Body of pancreas (tissue), 4 donors: Measurements from ENCODE around the gene PPP6C. TPM values are rescaled to one million over a fixed set of nuclear protein-coding genes. Genes with fewer than 3 reads are reported as not detected.

Source experiments
- ATAC-seq: fragments of 150-250 bp; one replicate; pipeline ENCODE4 v1.9.1; 2016
- DNase-seq, 4 donors: peaks; one replicate each; pipeline ENCODE4 v3.0.0-alpha.2; 2019
- H3K27ac ChIP-seq, 4 donors: fragments of 200-600 bp; sonication (generic); 1 replicate in 3 of 4; 2 replicates in 1 of 4; pipeline versions ENCODE4 v1.5.1 to v1.6.1; 2016 to 2019; ENCODE audit warnings: mild to moderate bottlenecking in 1 of 4, mixed read lengths in 1 of 4, moderate library complexity in 1 of 4
- H3K27me3 ChIP-seq, 2 donors: fragments of 200-600 bp; sonication (generic); one replicate each; pipeline ENCODE4 v1.6.0; 2016; ENCODE audit warnings: mild to moderate bottlenecking in 1 of 2
- H3K36me3 ChIP-seq, 2 donors: fragments of 200-600 bp; sonication (generic); replicated peaks in 1 of 2; 2 replicates each; pipeline ENCODE4 v1.5.1; 2016; ENCODE audit warnings: low read depth in 2 of 2; ENCODE audit not compliant: insufficient read depth in 1 of 2
- H3K4me1 ChIP-seq: fragments of 200-600 bp; sonication (generic); one replicate; pipeline ENCODE4 v1.6.0; 2016
- H3K4me3 ChIP-seq, 2 donors: fragments of 200-600 bp; sonication (generic); 1 replicate in 1 of 2; 2 replicates in 1 of 2; pipeline ENCODE4 v1.5.1; 2016 to 2019
- H3K9me3 ChIP-seq, 3 donors: fragments of 200-600 bp; sonication (generic); 1 replicate in 2 of 3; 2 replicates in 1 of 3; pipeline ENCODE4 v1.5.1; 2016
- CTCF ChIP-seq, 7 experiments: fragments of 450-650 bp in 4 of 7; fragments of 200-600 bp in 3 of 7; sonication (generic) in 3 of 7; IDR thresholded peaks; one replicate each; pipeline ENCODE4 v1.5.1; 2016 to 2019; ENCODE audit warnings: antibody characterized with exemption in 7 of 7
- POLR2A ChIP-seq, 3 donors: fragments of 450-650 bp; IDR thresholded peaks; one replicate each; pipeline ENCODE4 v1.6.1; 2016; ENCODE audit warnings: antibody characterized with exemption in 3 of 3, mild to moderate bottlenecking in 2 of 3
- WGBS, 2 donors: methylation state at CpG; one replicate each; pipeline ENCODE4 v1.1.5; 2017; 5-methylcytosine and 5-hydroxymethylcytosine counted together
- intact Hi-C: fragments of 100-400 bp; cut with DNase I; formaldehyde crosslinking; loops from one replicate; pipeline ENCODE4 v1.15.1; 2023
- total RNA-seq, 2 donors: library from RNA; depleted of rRNA; stranded (reverse); fragments of >200 nt; gene quantifications; one replicate each; pipeline ENCODE4 v1.1.0, GENCODE V29; 2016

The PPP6C gene
- total RNA-seq, 2 donors from 2014 or later = 13.8 to 19.5 TPM

GRCh38 chr9:125142560-125143376, 46.8 kb downstream of the PPP6C start:
- Histone ChIP-seq H3K4me3 (peak overlapping the region; percentile 83 to 95), H3K9me3 (no peaks in the 10 kb centered on the region), H3K27me3 (no peaks in the 10 kb centered on the region), H3K27ac (peak overlapping the region in 3 of 4 donors; percentile 55 to 81 (median 74)), H3K4me1 (peaks cover 6% of the 10 kb centered on the region), H3K36me3 (no peaks in the 10 kb centered on the region)
- DNase-seq (peak in 3 of 4 donors; percentile 3 to 13 (median 13)), ATAC-seq (no peak)
- 1 to 2% methylated on average over 23 to 50 of the region's 54 CpGs for WGBS, 2 donors
- no peak for TF ChIP-seq POLR2A (IDR thresholded peaks at IDR 0.05)
- TF ChIP-seq CTCF (IDR thresholded peaks at IDR 0.05) = no peak
- intact Hi-C loops = loop anchor here (10.0 kb wide), 1 partner anchor 288 kb away; the partner anchor contains the start of gene WDR38

GRCh38 chr9:125141751-125142150, 47.9 kb downstream of the PPP6C start:
- H3K9me3 ChIP-seq = no peaks in the 10 kb centered on the region
- no peak overlapping the region for H3K4me3 ChIP-seq
- no peak overlapping the region for H3K27ac ChIP-seq
- no peaks in the 10 kb centered on the region for H3K36me3 ChIP-seq
- 80 to 86% methylated on average over 4 of the region's 4 CpGs for WGBS, 2 donors
- H3K4me1 ChIP-seq = peaks cover 6% of the 10 kb centered on the region
- TF ChIP-seq POLR2A (IDR thresholded peaks at IDR 0.05) (no peak), CTCF (IDR thresholded peaks at IDR 0.05) (no peak)
- intact Hi-C loops = loop anchor here (10.0 kb wide), 1 partner anchor 287 kb away; the partner anchor contains the start of gene WDR38
- DNase-seq (no peak), ATAC-seq (no peak)
- no peaks in the 10 kb centered on the region for H3K27me3 ChIP-seq

GRCh38 chr9:125141251-125141650, 48.4 kb downstream of the PPP6C start:
- TF ChIP-seq CTCF (IDR thresholded peaks at IDR 0.05) (no peak), POLR2A (IDR thresholded peaks at IDR 0.05) (no peak)
- no peaks in the 10 kb centered on the region for H3K9me3 ChIP-seq
- H3K4me1 ChIP-seq = peaks cover 6% of the 10 kb centered on the region
- H3K36me3 ChIP-seq = no peaks in the 10 kb centered on the region
- intact Hi-C loops = loop anchor here (10.0 kb wide), 1 partner anchor 286 kb away; the partner anchor contains the start of gene WDR38
- H3K27me3 ChIP-seq = no peaks in the 10 kb centered on the region
- DNase-seq = no peak
- H3K27ac ChIP-seq = no peak overlapping the region
- 57 to 62% methylated on average over 3 of the region's 3 CpGs for WGBS, 2 donors
- no peak for ATAC-seq
- no peak overlapping the region for H3K4me3 ChIP-seq

- ATAC-seq (no peak), DNase-seq (no peak)
- no peak overlapping the region for H3K27ac ChIP-seq
- no peak overlapping the region for H3K4me3 ChIP-seq
- H3K27me3 ChIP-seq = no peaks in the 10 kb centered on the region
- TF ChIP-seq POLR2A (IDR thresholded peaks at IDR 0.05) = no peak
- no peaks in the 10 kb centered on the region for H3K36me3 ChIP-seq
- intact Hi-C loops = loop anchor here (10.0 kb wide), 1 partner anchor 286 kb away; the partner anchor contains the start of gene WDR38
- WGBS, 2 donors = 71 to 94% methylated on average over 1 of the region's 1 CpG
- H3K9me3 ChIP-seq = no peaks in the 10 kb centered on the region
- H3K4me1 ChIP-seq = peaks cover 6% of the 10 kb centered on the region
Observed at GRCh38 chr9:125140576-125140975, 49.0 kb downstream of the PPP6C start.

- no peak overlapping the region for H3K4me3 ChIP-seq
- no peaks in the 10 kb centered on the region for H3K36me3 ChIP-seq
- no peak overlapping the region for H3K27ac ChIP-seq
- 78 to 83% methylated on average over 4 of the region's 4 CpGs for WGBS, 2 donors
- DNase-seq = no peak
- no peak for ATAC-seq
- H3K4me1 ChIP-seq = no peaks in the 10 kb centered on the region
- no peaks in the 10 kb centered on the region for H3K27me3 ChIP-seq
- intact Hi-C loops = no loop called here
- no peak for TF ChIP-seq CTCF (IDR thresholded peaks at IDR 0.05)
- no peak for TF ChIP-seq POLR2A (IDR thresholded peaks at IDR 0.05)
- H3K9me3 ChIP-seq = no peaks in the 10 kb centered on the region
Observed at GRCh38 chr9:125137200-125137599, 52.4 kb downstream of the PPP6C start.
